ENCODE data around the gene RPL32. TPM values are rescaled to one million over a fixed set of nuclear protein-coding genes. Genes with fewer than 3 reads are reported as not detected.

The RPL32 gene
- total RNA-seq, 1 experiment from 2014 or later: 1,853 TPM

DNA sequence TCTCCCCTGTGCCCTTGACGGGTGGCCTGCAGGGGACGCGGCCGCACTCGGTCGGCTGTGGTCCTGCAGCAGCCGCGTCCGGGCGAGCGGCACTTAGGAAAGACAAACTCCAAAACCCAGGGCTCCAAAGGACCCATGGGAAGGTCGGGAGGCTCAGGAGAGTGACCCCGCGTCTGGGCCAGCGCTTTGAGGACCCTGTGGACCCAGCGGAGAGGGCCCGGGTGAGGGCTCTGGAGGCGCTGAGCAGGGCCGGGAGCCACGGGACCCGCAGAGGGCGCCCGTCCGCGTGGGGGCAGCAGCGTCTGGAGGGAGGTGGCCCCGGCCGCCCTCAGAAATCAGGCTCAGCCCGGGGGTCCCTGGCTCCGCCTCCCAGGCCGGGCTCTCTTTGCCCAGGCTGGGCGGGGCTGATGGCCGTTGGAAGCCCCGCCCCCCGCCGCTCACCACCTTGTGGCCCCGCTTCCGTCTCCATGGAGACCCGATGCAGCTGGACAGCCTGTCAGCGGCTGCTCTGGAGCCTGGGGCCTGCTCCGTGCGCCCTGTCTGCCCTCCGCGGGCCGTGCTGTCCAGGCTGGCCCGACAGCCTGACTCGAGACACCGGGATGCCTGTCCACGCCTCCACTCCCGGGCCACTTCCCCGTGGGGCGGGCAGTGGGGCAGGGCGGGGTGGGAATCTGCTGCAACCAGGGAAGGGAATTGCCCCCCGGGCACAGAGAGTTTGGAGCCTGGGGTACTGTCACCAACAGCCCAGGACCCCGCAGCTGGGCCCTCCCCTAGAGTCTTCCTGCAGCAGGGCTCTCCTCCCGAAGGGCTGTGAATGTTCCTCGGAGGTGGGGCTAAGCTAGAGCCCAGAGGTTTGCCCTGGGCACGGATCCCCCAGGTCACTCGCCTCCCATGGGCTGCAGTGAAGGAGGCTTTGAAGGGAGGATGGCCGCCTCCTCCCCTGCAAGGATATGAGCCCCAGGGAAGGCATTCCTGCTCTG lies 34.8 kb upstream of the RPL32 start:
- no TSS peak for BruUV-seq (replicated peaks)
- no peaks in the 10 kb centered on the region for H3K27me3 ChIP-seq (ENCODE audit: insufficient read depth, low read length)
- H3K9ac ChIP-seq (ENCODE audit: low read length): no peak overlapping the region
- ChIA-PET RAD21 (ENCODE audit: low non-redundant PET in 1 of 2, low total read pairs in 2 of 2, uncharacterized antibody in 2 of 2, unreplicated experiment in 2 of 2) (no interaction called here), POLR2A (no interaction called here), CTCF (no interaction called here)
- H3K4me2 ChIP-seq (ENCODE audit: low read length): no peak overlapping the region
- peak; percentile 58 for ATAC-seq
- H4K20me1 ChIP-seq (ENCODE audit: insufficient read depth): no peaks in the 10 kb centered on the region
- H3K79me2 ChIP-seq (ENCODE audit: insufficient read depth, low read length): no peaks in the 10 kb centered on the region
- no peaks in the 10 kb centered on the region for H3K9me3 ChIP-seq (ENCODE audit: control insufficient read depth in 1 of 2, insufficient read depth in 1 of 2, low read depth in 1 of 2, low read length in 2 of 2)
- no peak overlapping the region for H3K4me3 ChIP-seq (replicated peaks in 1 of 2; ENCODE audit: low read depth in 1 of 2, low read length in 2 of 2)
- no peaks in the 10 kb centered on the region for H3K36me3 ChIP-seq (ENCODE audit: control insufficient read depth in 1 of 2, insufficient read depth in 2 of 2, low read length in 2 of 2)
- no peaks in the 10 kb centered on the region for H3K9me2 ChIP-seq (ENCODE audit: insufficient read depth)
- no peak for TF ChIP-seq ZNF274 (IDR thresholded peaks at IDR 0.05; ENCODE audit: low read depth, low read length)
- TF ChIP-seq EGR1 (IDR thresholded peaks at IDR 0.05; ENCODE audit: low read depth): no peak
- TF ChIP-seq CEBPB (IDR thresholded peaks at IDR 0.05; ENCODE audit: low read depth): no peak
- TF ChIP-seq TCF7L2 (IDR thresholded peaks at IDR 0.05; ENCODE audit: borderline replicate concordance, extremely low read depth, insufficient read depth, insufficient read length): no peak
- H2AFZ ChIP-seq (ENCODE audit: low read depth, low read length, poor library complexity, severe bottlenecking): no peak overlapping the region
- H3K4me1 ChIP-seq (ENCODE audit: control insufficient read depth in 1 of 2, insufficient read depth in 2 of 2, low read length in 2 of 2): no peaks in the 10 kb centered on the region
- intact Hi-C loops (cut with micrococcal nuclease): no loop called here
- no peak overlapping the region for H3K27ac ChIP-seq (ENCODE audit: low read depth, low read length)
- DNase-seq (ENCODE audit: low read depth, low spot score): no peak

DNA sequence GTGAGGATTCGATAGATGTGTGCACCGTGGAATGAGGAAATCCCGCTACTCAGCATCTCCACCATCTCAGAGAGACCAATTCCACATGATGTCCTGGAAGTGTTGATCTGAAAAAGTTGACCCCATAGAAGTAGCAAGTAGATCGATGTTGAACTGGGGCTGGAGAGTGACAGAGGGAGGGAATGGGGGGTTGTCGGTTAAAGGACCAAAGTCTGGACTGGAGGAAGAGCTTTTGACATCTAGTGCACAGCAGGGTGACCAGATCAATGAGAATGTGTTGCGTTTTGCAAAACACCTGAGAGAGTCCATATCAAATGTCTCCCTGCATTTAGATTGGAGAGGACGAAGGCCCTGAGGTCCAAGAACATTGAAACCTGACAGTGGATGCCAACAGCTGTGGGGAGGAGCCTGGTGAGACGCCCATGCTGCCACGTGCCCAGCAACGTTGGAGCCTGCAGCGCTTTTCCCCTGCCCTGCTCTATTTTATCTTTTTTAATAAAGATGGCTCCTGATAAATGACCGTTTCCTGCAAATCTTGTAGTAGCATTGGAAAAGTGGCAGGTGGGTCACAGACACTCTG lies 30.1 kb upstream of the RPL32 start:
- Histone ChIP-seq H3K27me3 (ENCODE audit: insufficient read depth, low read length) (no peaks in the 10 kb centered on the region), H3K9me3 (ENCODE audit: control insufficient read depth in 1 of 2, insufficient read depth in 1 of 2, low read depth in 1 of 2, low read length in 2 of 2) (no peaks in the 10 kb centered on the region), H3K4me1 (ENCODE audit: control insufficient read depth in 1 of 2, insufficient read depth in 2 of 2, low read length in 2 of 2) (peaks cover 10% of the 10 kb centered on the region in 2 experiments; a peak in 3 of 4 replicates), H3K4me2 (ENCODE audit: low read length) (no peak overlapping the region), H3K9me2 (ENCODE audit: insufficient read depth) (no peaks in the 10 kb centered on the region), H2AFZ (ENCODE audit: low read depth, low read length, poor library complexity, severe bottlenecking) (no peak overlapping the region), H3K36me3 (ENCODE audit: control insufficient read depth in 1 of 2, insufficient read depth in 2 of 2, low read length in 2 of 2) (no peaks in the 10 kb centered on the region), H3K79me2 (ENCODE audit: insufficient read depth, low read length) (no peaks in the 10 kb centered on the region), H3K9ac (ENCODE audit: low read length) (no peak overlapping the region), H4K20me1 (ENCODE audit: insufficient read depth) (no peaks in the 10 kb centered on the region), H3K4me3 (replicated peaks in 1 of 2; ENCODE audit: low read depth in 1 of 2, low read length in 2 of 2) (no peak overlapping the region), H3K27ac (ENCODE audit: low read depth, low read length) (no peak overlapping the region)
- no TSS peak for BruUV-seq (replicated peaks)
- ATAC-seq: no peak
- POLR2A ChIA-PET: no interaction called here
- RAD21 ChIA-PET (ENCODE audit: low non-redundant PET in 1 of 2, low total read pairs in 2 of 2, uncharacterized antibody in 2 of 2, unreplicated experiment in 2 of 2): no interaction called here
- intact Hi-C loops (cut with micrococcal nuclease): no loop called here
- CTCF ChIA-PET: no interaction called here
- DNase-seq (ENCODE audit: low read depth, low spot score): no peak
- no peak for TF ChIP-seq SIN3A (IDR thresholded peaks at IDR 0.05; ENCODE audit: low read depth)
- no peak for TF ChIP-seq EGR1 (IDR thresholded peaks at IDR 0.05; ENCODE audit: low read depth)
- TF ChIP-seq, protein P1, sequence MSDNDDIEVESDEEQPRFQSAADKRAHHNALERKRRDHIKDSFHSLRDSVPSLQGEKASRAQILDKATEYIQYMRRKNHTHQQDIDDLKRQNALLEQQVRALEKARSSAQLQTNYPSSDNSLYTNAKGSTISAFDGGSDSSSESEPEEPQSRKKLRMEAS (IDR thresholded peaks at IDR 0.05): no peak
- no peak for TF ChIP-seq EZH2phosphoT487 (IDR thresholded peaks at IDR 0.05; ENCODE audit: borderline replicate concordance)
- TF ChIP-seq ZNF274 (IDR thresholded peaks at IDR 0.05; ENCODE audit: low read depth, low read length): no peak
- TF ChIP-seq RAD21 (IDR thresholded peaks at IDR 0.05; ENCODE audit: low read depth): no peak
- no peak for TF ChIP-seq SP1 (IDR thresholded peaks at IDR 0.05; ENCODE audit: low read depth)
- TF ChIP-seq, protein P2, sequence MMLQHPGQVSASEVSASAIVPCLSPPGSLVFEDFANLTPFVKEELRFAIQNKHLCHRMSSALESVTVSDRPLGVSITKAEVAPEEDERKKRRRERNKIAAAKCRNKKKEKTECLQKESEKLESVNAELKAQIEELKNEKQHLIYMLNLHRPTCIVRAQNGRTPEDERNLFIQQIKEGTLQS (IDR thresholded peaks at IDR 0.05): no peak
- no peak for TF ChIP-seq TCF7L2 (IDR thresholded peaks at IDR 0.05; ENCODE audit: borderline replicate concordance, extremely low read depth, insufficient read depth, insufficient read length)
- TF ChIP-seq POLR2A (IDR thresholded peaks at IDR 0.05; ENCODE audit: borderline replicate concordance, extremely low read depth, insufficient read depth, insufficient read length): no peak
- TF ChIP-seq, protein P3, sequence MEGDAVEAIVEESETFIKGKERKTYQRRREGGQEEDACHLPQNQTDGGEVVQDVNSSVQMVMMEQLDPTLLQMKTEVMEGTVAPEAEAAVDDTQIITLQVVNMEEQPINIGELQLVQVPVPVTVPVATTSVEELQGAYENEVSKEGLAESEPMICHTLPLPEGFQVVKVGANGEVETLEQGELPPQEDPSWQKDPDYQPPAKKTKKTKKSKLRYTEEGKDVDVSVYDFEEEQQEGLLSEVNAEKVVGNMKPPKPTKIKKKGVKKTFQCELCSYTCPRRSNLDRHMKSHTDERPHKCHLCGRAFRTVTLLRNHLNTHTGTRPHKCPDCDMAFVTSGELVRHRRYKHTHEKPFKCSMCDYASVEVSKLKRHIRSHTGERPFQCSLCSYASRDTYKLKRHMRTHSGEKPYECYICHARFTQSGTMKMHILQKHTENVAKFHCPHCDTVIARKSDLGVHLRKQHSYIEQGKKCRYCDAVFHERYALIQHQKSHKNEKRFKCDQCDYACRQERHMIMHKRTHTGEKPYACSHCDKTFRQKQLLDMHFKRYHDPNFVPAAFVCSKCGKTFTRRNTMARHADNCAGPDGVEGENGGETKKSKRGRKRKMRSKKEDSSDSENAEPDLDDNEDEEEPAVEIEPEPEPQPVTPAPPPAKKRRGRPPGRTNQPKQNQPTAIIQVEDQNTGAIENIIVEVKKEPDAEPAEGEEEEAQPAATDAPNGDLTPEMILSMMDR (IDR thresholded peaks at IDR 0.05 in 2 of 3, conservative IDR thresholded peaks at IDR 0.05 in 1 of 3; ENCODE audit: borderline replicate concordance in 1 of 3, insufficient read depth in 1 of 3, low read depth in 2 of 3, low read length in 2 of 3): no peak
- TF ChIP-seq CBX3 (IDR thresholded peaks at IDR 0.05; ENCODE audit: low read depth): no peak
- TF ChIP-seq, protein P4, sequence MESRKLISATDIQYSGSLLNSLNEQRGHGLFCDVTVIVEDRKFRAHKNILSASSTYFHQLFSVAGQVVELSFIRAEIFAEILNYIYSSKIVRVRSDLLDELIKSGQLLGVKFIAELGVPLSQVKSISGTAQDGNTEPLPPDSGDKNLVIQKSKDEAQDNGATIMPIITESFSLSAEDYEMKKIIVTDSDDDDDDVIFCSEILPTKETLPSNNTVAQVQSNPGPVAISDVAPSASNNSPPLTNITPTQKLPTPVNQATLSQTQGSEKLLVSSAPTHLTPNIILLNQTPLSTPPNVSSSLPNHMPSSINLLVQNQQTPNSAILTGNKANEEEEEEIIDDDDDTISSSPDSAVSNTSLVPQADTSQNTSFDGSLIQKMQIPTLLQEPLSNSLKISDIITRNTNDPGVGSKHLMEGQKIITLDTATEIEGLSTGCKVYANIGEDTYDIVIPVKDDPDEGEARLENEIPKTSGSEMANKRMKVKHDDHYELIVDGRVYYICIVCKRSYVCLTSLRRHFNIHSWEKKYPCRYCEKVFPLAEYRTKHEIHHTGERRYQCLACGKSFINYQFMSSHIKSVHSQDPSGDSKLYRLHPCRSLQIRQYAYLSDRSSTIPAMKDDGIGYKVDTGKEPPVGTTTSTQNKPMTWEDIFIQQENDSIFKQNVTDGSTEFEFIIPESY (IDR thresholded peaks at IDR 0.05; ENCODE audit: extremely low read depth, insufficient replicate concordance, low read length): no peak
